ENCODE results near the gene PRKAR2B. TPM values are rescaled to one million over a fixed set of nuclear protein-coding genes. Genes with fewer than 3 reads are reported as not detected.
"Not testable (repeated sequence)": the region's sequence is repeated elsewhere in the genome, so short reads cannot be mapped to it uniquely, and the experiment has no call there.

The PRKAR2B gene
- total RNA-seq, 4 donors from 2014 or later: 5.0 to 6.9 (median 6.3) TPM

DNA sequence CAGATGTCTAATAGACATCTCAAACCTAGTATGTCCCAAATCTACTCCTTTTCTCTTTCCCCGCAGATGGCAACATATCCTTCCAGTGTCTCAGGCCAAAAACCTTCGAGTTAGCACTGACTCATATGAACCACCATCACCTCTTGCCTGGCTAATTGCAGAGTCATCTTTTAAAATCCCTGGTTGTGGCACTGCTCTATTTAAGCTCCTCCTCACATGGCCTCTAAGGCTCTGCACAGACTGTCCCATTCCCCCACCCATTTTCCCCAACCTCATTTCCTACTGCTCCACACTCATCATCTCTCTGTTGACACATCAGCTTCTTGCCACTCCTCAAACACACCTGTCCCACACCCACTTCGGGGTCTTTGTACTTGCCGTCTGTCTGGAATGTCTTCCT, 107.5 kb downstream of the PRKAR2B start:
- DNase-seq (ENCODE audit: low spot score in 2 of 2): no peak
- no peak overlapping the region for H3K4me3 ChIP-seq (ENCODE audit: low read depth, poor library complexity, severe bottlenecking)
- TF ChIP-seq, protein P1, sequence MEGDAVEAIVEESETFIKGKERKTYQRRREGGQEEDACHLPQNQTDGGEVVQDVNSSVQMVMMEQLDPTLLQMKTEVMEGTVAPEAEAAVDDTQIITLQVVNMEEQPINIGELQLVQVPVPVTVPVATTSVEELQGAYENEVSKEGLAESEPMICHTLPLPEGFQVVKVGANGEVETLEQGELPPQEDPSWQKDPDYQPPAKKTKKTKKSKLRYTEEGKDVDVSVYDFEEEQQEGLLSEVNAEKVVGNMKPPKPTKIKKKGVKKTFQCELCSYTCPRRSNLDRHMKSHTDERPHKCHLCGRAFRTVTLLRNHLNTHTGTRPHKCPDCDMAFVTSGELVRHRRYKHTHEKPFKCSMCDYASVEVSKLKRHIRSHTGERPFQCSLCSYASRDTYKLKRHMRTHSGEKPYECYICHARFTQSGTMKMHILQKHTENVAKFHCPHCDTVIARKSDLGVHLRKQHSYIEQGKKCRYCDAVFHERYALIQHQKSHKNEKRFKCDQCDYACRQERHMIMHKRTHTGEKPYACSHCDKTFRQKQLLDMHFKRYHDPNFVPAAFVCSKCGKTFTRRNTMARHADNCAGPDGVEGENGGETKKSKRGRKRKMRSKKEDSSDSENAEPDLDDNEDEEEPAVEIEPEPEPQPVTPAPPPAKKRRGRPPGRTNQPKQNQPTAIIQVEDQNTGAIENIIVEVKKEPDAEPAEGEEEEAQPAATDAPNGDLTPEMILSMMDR (IDR thresholded peaks at IDR 0.05): no peak
- TF ChIP-seq POLR2A (IDR thresholded peaks at IDR 0.05): no peak
- intact Hi-C loops (cut with DNase I; ENCODE audit: low total_unique reads): no loop called here
- 41 to 45% methylated on average over 4 of the region's 4 CpGs for WGBS, 2 donors

DNA sequence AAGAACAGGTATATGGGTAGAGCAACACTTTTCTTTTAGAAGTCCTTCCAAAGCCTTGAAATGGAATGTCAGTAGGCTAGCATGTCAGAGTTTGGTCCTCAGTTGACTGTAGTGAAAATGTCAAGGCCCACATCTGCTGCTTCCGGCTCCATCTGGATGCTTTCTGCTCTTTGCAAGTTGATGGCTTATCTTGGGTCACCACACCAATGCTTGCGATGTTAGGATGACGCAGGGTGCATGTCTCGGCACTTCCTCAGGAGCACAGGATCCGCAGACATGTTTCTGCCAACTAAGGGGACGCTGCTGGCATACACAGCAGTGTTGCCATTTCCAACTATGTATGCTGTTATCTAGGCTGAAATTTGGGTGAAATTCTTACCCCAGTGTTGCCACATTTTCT, 110.3 kb downstream of the PRKAR2B start:
- no peak overlapping the region for H3K4me3 ChIP-seq (ENCODE audit: low read depth, poor library complexity, severe bottlenecking)
- WGBS, 2 donors: 96 to 98% methylated on average over 6 of the region's 6 CpGs
- TF ChIP-seq, protein P1 (IDR thresholded peaks at IDR 0.05): no peak
- TF ChIP-seq POLR2A (IDR thresholded peaks at IDR 0.05): no peak
- DNase-seq (ENCODE audit: low spot score in 2 of 2): no peak
- intact Hi-C loops (cut with DNase I; ENCODE audit: low total_unique reads): no loop called here

DNA sequence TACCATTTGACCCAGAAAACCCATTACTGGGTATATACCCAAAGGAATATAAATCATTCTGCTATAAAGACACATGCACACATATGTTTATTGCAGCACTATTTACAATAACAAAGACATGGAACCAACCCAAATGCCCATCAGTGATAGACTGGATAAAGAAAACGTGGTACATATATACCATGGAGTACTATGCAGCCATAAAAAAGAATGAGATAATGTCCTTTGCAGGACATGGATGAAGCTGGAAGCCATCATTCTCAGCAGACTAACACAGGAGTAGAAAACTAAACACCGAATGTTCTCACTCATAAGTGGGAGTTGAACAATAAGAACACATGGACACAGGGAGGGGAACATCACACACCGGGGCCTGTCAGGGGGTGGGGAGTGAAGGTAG, 111.2 kb downstream of the PRKAR2B start:
- 95 to 96% methylated on average over 3 of the region's 3 CpGs for WGBS, 2 donors
- DNase-seq (ENCODE audit: low spot score in 2 of 2); intact Hi-C loops (cut with DNase I; ENCODE audit: low total_unique reads); H3K4me3 ChIP-seq (ENCODE audit: low read depth, poor library complexity, severe bottlenecking): not testable (repeated sequence)

DNA sequence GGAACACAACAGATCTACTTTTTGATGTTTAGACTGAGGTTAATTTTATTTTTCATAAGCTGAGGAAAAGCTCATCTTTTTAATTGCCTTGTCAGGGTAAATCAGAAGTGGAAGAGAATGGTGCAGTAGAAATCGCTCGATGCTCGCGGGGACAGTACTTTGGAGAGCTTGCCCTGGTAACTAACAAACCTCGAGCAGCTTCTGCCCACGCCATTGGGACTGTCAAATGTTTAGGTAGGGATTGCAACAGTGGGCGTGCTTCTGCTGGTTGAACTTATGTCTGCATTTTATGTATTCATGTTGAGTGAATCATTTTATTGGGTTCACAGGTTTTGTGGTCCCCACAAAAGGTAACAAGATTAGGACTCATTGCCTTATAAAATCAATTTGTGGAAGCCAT, 112.6 kb downstream of the PRKAR2B start:
- no peak overlapping the region for H3K4me3 ChIP-seq (ENCODE audit: low read depth, poor library complexity, severe bottlenecking)
- intact Hi-C loops (cut with DNase I; ENCODE audit: low total_unique reads): no loop called here
- 88 to 91% methylated on average over 7 of the region's 7 CpGs for WGBS, 2 donors
- TF ChIP-seq POLR2A (IDR thresholded peaks at IDR 0.05): no peak
- TF ChIP-seq, protein P1 (IDR thresholded peaks at IDR 0.05): no peak
- DNase-seq (ENCODE audit: low spot score in 2 of 2): no peak

DNA sequence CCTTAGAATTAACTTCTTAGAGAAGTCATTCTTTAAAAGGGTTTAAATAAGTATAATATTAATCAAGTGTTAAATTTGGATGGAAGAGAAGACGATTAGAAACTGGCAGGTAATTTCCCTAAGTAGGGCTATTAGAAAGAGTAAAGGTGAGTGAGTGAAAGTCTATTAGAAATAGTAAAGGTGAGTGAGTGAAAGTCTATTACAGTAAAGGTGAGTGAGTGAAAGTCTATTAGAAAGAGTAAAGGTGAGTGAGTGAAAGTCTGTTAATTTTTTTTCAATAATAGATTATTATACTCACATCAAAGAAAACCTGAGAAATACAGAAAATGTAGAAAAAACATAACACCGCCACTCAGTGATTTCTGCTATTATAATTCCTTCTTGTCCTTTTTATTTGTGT, 113.5 kb downstream of the PRKAR2B start:
- DNase-seq (ENCODE audit: low spot score in 2 of 2): no peak
- intact Hi-C loops (cut with DNase I; ENCODE audit: low total_unique reads): no loop called here
- TF ChIP-seq, protein P1 (IDR thresholded peaks at IDR 0.05): no peak
- TF ChIP-seq POLR2A (IDR thresholded peaks at IDR 0.05): no peak
- no peak overlapping the region for H3K4me3 ChIP-seq (ENCODE audit: low read depth, poor library complexity, severe bottlenecking)
- 80 to 85% methylated on average over 2 of the region's 2 CpGs for WGBS, 2 donors

DNA sequence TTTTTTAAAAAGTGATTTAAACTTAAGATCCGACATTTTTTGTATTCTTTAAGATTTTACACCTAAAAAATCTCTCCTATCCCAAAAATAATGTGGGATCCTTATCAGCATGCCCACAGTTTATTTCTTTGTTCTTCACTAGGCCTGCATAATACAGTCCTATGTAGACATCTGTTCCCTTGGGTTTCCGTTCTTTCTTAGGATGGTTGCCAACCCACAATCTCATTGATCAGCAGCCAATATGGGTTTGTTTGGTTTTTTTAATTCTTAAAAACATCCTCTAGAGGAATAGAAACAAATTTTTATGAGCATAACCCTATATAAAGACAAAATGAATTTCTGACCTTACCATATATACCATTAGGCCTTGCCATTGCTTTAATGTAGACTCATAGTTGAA, 115.9 kb downstream of the PRKAR2B start:
- TF ChIP-seq, protein P1 (IDR thresholded peaks at IDR 0.05): no peak
- TF ChIP-seq POLR2A (IDR thresholded peaks at IDR 0.05): no peak
- 74 to 78% methylated on average over 2 of the region's 2 CpGs for WGBS, 2 donors
- intact Hi-C loops (cut with DNase I; ENCODE audit: low total_unique reads): no loop called here
- H3K4me3 ChIP-seq (ENCODE audit: low read depth, poor library complexity, severe bottlenecking): no peak overlapping the region
- DNase-seq (ENCODE audit: low spot score in 2 of 2): no peak

All from lower leg skin (tissue), 4 donors.